B cell (primary cell): Measurements from ENCODE around the gene NAB1. TPM values are rescaled to one million over a fixed set of nuclear protein-coding genes. Genes with fewer than 3 reads are reported as not detected.

Source experiments
- ATAC-seq: fragments of 200-7000 bp; cut with Tn5 transposase; one replicate; pipeline ENCODE4 v1.10.0; 2021; ENCODE audit warnings: low read depth, mild to moderate bottlenecking, moderate number of reproducible peaks, moderate library complexity
- CTCF ChIA-PET: fragments of 350-600 bp; sonication (Branson Sonifier 250); formaldehyde crosslinking; loops from one replicate; lab custom pipeline; 2021; ENCODE audit warnings: antibody characterized with exemption, inconsistent platforms; lab: Charles Lee
- POLR2A ChIA-PET: fragments of 350-600 bp; sonication (Branson Sonifier 250); formaldehyde crosslinking; loops from one replicate; lab custom pipeline; 2021; ENCODE audit warnings: antibody characterized with exemption; lab: Charles Lee
- DNase-seq: peaks from one replicate; pipeline ENCODE4 v3.0.0; 2013
- H2AFZ ChIP-seq: 2 replicates; pipeline ENCODE4 v1.6.1; 2012; ENCODE audit warnings: mild to moderate bottlenecking, low read depth, low read length; ENCODE audit not compliant: insufficient read depth, poor library complexity, severe bottlenecking
- H3K27ac ChIP-seq, 2 donors: 1 replicate in 1 of 2; 2 replicates in 1 of 2; pipeline ENCODE4 v1.5.1; 2012 to 2013; ENCODE audit warnings: low read length in 2 of 2, mild to moderate bottlenecking in 2 of 2, moderate library complexity in 1 of 2
- H3K27me3 ChIP-seq, 4 experiments: fragments of 200-600 bp in 1 of 4; sonication (generic) in 1 of 4; replicated peaks in 1 of 4; 1 replicate in 2 of 4; 2 replicates in 2 of 4; pipeline versions ENCODE4 v1.6.1 to v1.7.0; 2013 to 2016; ENCODE audit warnings: low read length in 3 of 4, mild to moderate bottlenecking in 2 of 4, mixed read lengths in 1 of 4, moderate library complexity in 1 of 4; ENCODE audit not compliant: insufficient read depth in 4 of 4, control insufficient read depth in 3 of 4; ENCODE audit errors: control extremely low read depth in 1 of 4
- H3K36me3 ChIP-seq, 2 experiments: replicated peaks in 1 of 2; 1 replicate in 1 of 2; 2 replicates in 1 of 2; pipeline versions ENCODE4 v1.6.1 to v1.7.1; 2013; ENCODE audit warnings: low read length in 1 of 2; ENCODE audit not compliant: insufficient read depth in 2 of 2, control insufficient read depth in 1 of 2; ENCODE audit errors: control extremely low read depth in 1 of 2, extremely low read depth in 1 of 2
- H3K4me1 ChIP-seq, 2 donors: fragments of 200-600 bp in 1 of 2; sonication (generic) in 1 of 2; 1 replicate in 1 of 2; 2 replicates in 1 of 2; pipeline versions ENCODE4 v1.5.1 to v1.6.1; 2013 to 2017; ENCODE audit warnings: low read length in 2 of 2; ENCODE audit not compliant: control insufficient read depth in 2 of 2, insufficient read depth in 2 of 2
- H3K4me2 ChIP-seq: replicated peaks from 2 replicates; pipeline ENCODE3; 2012; ENCODE audit warnings: mild to moderate bottlenecking, low read depth, low read length; ENCODE audit not compliant: poor library complexity, severe bottlenecking
- H3K4me3 ChIP-seq, 5 experiments: fragments of 200-600 bp in 1 of 5; sonication (generic) in 1 of 5; 1 replicate in 3 of 5; 2 replicates in 2 of 5; pipeline versions ENCODE4 v1.5.1 to v1.7.0; 2011 to 2016; ENCODE audit warnings: low read length in 4 of 5, mild to moderate bottlenecking in 4 of 5, low read depth in 2 of 5, control low read depth in 1 of 5, moderate library complexity in 1 of 5; ENCODE audit not compliant: insufficient read depth in 1 of 5; ENCODE audit errors: control extremely low read depth in 1 of 5, extremely low read depth in 1 of 5
- H3K79me2 ChIP-seq: fragments of 200-600 bp; sonication (generic); one replicate; pipeline ENCODE4 v1.6.0; 2016; ENCODE audit warnings: low read length; ENCODE audit not compliant: control insufficient read depth, insufficient read depth
- H3K9ac ChIP-seq: fragments of 200-600 bp; sonication (generic); 2 replicates; pipeline ENCODE4 v1.6.1; 2017; ENCODE audit warnings: mild to moderate bottlenecking, low read length, moderate library complexity
- H3K9me3 ChIP-seq, 3 donors: one replicate each; pipeline versions ENCODE4 v1.6.1 to v1.7.1; 2013; ENCODE audit warnings: low read length in 2 of 3; ENCODE audit not compliant: control insufficient read depth in 2 of 3, insufficient read depth in 1 of 3; ENCODE audit errors: control extremely low read depth in 1 of 3
- H4K20me1 ChIP-seq: 2 replicates; pipeline ENCODE4 v1.6.0; 2012; ENCODE audit warnings: mild to moderate bottlenecking, low read length; ENCODE audit not compliant: insufficient read depth, control insufficient read depth, poor library complexity, severe bottlenecking
- H3K27ac Mint-ChIP-seq: one replicate; pipeline ENCODE4 v1.8.0; 2021; ENCODE audit warnings: mixed read lengths
- H3K27me3 Mint-ChIP-seq: one replicate; pipeline ENCODE4 v1.8.0; 2021; ENCODE audit warnings: mixed read lengths
- H3K4me1 Mint-ChIP-seq: one replicate; pipeline ENCODE4 v1.8.0; 2021; ENCODE audit warnings: mixed read lengths
- H3K4me3 Mint-ChIP-seq: one replicate; pipeline ENCODE4 v1.8.0; 2021; ENCODE audit warnings: mixed read lengths
- H3K9me3 Mint-ChIP-seq: one replicate; pipeline ENCODE4 v1.8.0; 2022; ENCODE audit warnings: mixed read lengths; ENCODE audit not compliant: insufficient read depth
- EZH2 ChIP-seq: IDR thresholded peaks from 2 replicates; pipeline ENCODE4 v1.6.1; 2012; ENCODE audit warnings: borderline replicate concordance, low read depth, mild to moderate bottlenecking, moderate library complexity, low read length; ENCODE audit not compliant: insufficient read depth, poor library complexity, severe bottlenecking
- whole genome bisulfite sequencing: methylation state at CpG from one replicate; pipeline ENCODE4 v1.1.5; 2013; ENCODE audit warnings: missing lambda C conversion rate; ENCODE audit not compliant: insufficient coverage; 5-methylcytosine and 5-hydroxymethylcytosine counted together
- intact Hi-C: fragments of 100-400 bp; cut with micrococcal nuclease; formaldehyde crosslinking; loops from one replicate; pipeline ENCODE4 v1.10.0; 2022
- polyA plus RNA-seq: library from polyadenylated mRNA; depleted of rRNA; stranded (reverse); fragments of >200 nt; gene quantifications from 2 replicates; pipeline ENCODE4 v1.2.3, GENCODE V29; 2012
- total RNA-seq, 2 donors: library from RNA; stranded (reverse); fragments of 120-200 nt in 1 of 2; gene quantifications; 1 replicate in 1 of 2; 2 replicates in 1 of 2; pipeline versions ENCODE4 v1.2.3 to v1.2.4, GENCODE V29; 2013 to 2022
- TF ChIP-seq, protein P1 (sequence below): fragments of 200-600 bp; IDR thresholded peaks from one replicate; pipeline ENCODE4 v1.8.0; 2022; ENCODE audit warnings: antibody characterized with exemption, mild to moderate bottlenecking

NAB1 gene
- total and polyA plus RNA-seq, 2 donors (not counting 1 experiment from before 2014, with no cell fraction given), result 6.3 to 24.9 TPM

DNA sequence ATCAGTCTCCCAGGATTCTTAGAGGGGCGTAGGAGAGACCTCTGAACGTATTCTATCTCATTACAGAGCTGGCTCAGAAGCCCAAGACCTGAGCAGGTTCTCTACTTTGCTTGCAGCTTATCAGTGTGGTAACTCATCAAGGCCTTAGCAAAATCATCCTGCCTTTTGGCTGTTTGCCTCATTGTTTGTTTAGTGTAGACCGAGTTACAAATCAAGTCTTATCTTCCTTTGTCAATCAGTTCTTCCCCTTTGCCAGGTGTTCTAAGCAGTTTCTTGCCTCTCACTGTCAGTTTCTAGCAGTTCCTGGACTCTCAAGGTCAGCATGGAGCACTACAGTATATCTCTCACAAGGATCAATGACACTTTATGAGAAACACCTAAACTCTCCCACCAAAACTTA lies 30.9 kb upstream of the NAB1 start:
- no peak for TF ChIP-seq EZH2
- TF ChIP-seq, protein P1, sequence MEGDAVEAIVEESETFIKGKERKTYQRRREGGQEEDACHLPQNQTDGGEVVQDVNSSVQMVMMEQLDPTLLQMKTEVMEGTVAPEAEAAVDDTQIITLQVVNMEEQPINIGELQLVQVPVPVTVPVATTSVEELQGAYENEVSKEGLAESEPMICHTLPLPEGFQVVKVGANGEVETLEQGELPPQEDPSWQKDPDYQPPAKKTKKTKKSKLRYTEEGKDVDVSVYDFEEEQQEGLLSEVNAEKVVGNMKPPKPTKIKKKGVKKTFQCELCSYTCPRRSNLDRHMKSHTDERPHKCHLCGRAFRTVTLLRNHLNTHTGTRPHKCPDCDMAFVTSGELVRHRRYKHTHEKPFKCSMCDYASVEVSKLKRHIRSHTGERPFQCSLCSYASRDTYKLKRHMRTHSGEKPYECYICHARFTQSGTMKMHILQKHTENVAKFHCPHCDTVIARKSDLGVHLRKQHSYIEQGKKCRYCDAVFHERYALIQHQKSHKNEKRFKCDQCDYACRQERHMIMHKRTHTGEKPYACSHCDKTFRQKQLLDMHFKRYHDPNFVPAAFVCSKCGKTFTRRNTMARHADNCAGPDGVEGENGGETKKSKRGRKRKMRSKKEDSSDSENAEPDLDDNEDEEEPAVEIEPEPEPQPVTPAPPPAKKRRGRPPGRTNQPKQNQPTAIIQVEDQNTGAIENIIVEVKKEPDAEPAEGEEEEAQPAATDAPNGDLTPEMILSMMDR, result no peak
- Histone ChIP-seq H3K9ac (no peak overlapping the region), H3K9me3 (no peaks in the 10 kb centered on the region), H4K20me1 (no peaks in the 10 kb centered on the region), H2AFZ (no peak overlapping the region), H3K4me3 (no peak overlapping the region), H3K79me2 (no peaks in the 10 kb centered on the region), H3K4me2 (no peak overlapping the region), H3K4me1 (no peaks in the 10 kb centered on the region), H3K36me3 (no peaks in the 10 kb centered on the region), H3K27me3 (no peaks in the 10 kb centered on the region), H3K27ac (no peak overlapping the region)
- H3K9me3 Mint-ChIP-seq, result no peaks in the 10 kb centered on the region
- H3K4me1 Mint-ChIP-seq, result no peaks in the 10 kb centered on the region
- H3K27me3 Mint-ChIP-seq, result peaks cover under 1% of the 10 kb centered on the region
- DNase-seq (no peak), ATAC-seq (no peak)
- WGBS, result 90% methylated on average over 3 of the region's 3 CpGs
- CTCF ChIA-PET, result no interaction called here
- POLR2A ChIA-PET, result no interaction called here
- H3K27ac Mint-ChIP-seq, result no peak overlapping the region
- intact Hi-C loops, result no loop called here
- H3K4me3 Mint-ChIP-seq, result no peak overlapping the region

DNA sequence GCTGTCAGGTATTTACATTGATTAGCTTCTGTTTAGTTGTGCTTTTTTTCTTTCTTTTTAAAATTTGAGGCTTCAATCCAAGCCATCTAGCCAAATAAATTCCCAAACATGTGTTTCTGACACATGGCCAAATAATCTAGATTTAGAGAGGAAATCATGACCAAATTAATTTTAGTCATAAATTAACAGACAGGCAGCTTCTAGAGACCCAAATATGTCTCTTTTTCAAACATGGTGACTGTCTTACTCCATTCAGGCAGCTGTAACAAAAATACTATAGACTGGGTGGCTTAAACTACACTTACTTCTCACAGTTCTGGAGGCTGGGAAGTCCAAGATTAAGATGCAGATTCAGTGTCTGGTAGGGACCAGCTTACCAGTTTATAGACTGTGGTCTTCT lies 23.2 kb upstream of the NAB1 start:
- CTCF ChIA-PET, result interaction anchor here (0.8 kb wide), 1 partner anchor 11 kb away, joined by 3 read pairs; no protein-coding TSS in a partner anchor
- intact Hi-C loops, result no loop called here

More for the DNA sequence above, 23.2 kb upstream of the NAB1 start:
- Histone ChIP-seq H3K9me3 (no peaks in the 10 kb centered on the region), H3K4me3 (no peak overlapping the region), H3K9ac (no peak overlapping the region), H3K27ac (no peak overlapping the region), H2AFZ (no peak overlapping the region), H3K4me1 (peaks cover 5 to 6% of the 10 kb centered on the region in 2 donors), H3K79me2 (no peaks in the 10 kb centered on the region), H3K36me3 (no peaks in the 10 kb centered on the region), H3K4me2 (no peak overlapping the region), H4K20me1 (no peaks in the 10 kb centered on the region), H3K27me3 (peaks cover 0 to 10% (median 0%) of the 10 kb centered on the region in 4 experiments)
- POLR2A ChIA-PET, result no interaction called here
- ATAC-seq (no peak), DNase-seq (no peak)
- Mint-ChIP-seq H3K4me3 (no peak overlapping the region), H3K4me1 (peaks cover 8% of the 10 kb centered on the region), H3K9me3 (peaks cover 4% of the 10 kb centered on the region), H3K27ac (no peak overlapping the region), H3K27me3 (peaks cover 27% of the 10 kb centered on the region)
- TF ChIP-seq, protein P1, result no peak
- TF ChIP-seq EZH2, result no peak
